Activated T-helper 9 cell treated with anti-CD3 and anti-CD28 coated beads, Interleukin-2, amount 50 U/mL, for 16 hours (primary cell): ENCODE data around the gene DNAI1.
A peak's percentile ranks its signal among the peaks of the same experiment; 100 is the strongest.
"Not testable (repeated sequence)": the region's sequence is repeated elsewhere in the genome, so short reads cannot be mapped to it uniquely, and the experiment has no call there.

Experiments used
- DNase-seq: peaks from one replicate; pipeline ENCODE4 v3.0.0-alpha.2; 2020; ENCODE audit warnings: low read depth

DNAI1 gene

DNA sequence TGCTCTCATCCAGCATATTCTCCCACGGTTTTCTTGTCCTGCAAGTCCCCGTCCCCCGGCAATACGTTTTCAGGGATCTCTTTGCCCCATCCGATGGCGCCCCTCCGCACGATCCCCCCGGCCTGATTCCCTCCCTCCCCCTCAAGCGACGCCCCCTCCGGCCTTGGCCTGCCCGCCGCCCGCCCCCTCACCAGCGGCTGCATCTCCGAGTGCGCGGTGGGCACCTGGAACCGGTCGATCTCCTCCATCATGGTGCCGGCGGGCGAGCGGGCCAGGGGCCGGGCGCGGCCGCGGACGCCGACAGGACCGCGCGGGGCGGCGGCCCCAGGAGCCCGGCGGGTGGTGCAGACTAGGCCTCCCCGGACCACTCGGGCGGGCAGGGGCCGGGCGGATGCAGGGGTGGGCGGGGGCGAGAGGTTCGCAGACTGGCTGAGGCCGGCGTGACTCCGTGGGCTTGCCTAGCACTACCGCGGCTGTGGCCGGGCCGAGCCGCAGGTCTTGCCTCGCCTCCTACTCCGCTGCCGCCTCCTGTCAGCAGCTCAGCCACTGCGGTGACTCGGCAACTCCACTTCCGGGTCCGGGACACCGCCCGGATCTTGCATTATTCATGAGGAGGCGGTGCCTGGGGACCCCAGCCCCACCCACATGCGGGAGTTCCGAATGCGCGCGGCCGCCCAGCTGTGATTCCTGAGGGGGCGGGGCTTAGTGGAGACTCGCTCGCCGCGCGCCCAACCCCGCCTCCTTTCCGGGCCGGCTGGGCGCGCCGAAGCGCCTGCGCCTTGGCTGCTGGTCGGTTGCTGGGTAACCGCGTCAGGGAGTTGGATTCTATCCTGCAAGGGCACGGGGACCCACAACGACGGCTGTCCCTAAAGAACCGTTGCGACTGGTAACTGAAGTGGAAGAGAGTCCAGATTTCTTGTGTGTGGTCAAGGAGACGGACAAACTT lies at the start of gene DNAI1, which contains the start of gene FAM219A:
TSS of gene DNAI1 (plus strand) at position 793 of the 946 bp plus-strand sequence. CDS start 201 bp downstream, outside the sequence.
TSS of gene FAM219A (minus strand) at position 558 of the 946 bp plus-strand sequence. CDS start at position 251, 307 bp downstream.
- peak; percentile 99 for DNase-seq

DNA sequence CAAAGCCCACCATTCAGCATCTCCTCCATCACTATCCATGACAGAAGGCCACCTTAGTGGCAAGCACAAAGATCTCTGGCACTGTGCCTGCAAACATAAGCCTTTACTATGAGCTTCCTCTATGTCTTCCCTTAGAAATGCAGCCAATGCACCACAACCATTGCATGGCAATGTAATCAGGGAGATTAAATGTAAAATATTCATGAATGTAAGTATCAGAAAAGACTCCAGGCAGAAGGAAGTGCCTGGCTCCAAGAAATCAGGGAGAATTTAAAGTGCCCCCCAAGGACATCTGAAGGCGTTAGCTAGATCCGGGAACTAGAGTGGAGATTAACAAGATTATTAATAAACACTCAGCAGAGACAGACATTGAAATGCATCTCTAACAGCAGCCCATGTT lies 49.5 kb upstream of the DNAI1 start:
- no peak for DNase-seq

DNA sequence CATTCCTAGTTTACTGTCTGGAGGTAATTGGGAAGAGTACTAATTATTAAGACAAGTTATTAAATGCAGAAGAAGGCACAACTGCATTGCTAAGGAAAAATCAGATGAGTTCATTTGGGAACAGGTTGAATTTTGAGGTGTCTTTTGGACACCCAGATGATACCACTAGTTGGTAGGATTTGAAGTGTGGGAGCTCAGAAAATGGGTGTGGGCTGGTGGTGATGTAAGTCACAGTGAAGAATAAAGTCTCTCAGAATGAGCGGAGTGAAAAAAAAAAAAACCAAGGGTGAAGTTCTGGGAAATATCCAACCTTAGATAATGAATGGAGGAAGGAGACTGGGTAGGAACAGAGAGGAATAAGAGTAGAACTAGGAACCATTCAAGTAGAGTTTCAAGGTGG lies 46.3 kb upstream of the DNAI1 start:
- DNase-seq = no peak

- DNase-seq = no peak
These were observed 45.3 kb upstream of the DNAI1 start for GRCh38 chr9:34413231-34413852.

DNA sequence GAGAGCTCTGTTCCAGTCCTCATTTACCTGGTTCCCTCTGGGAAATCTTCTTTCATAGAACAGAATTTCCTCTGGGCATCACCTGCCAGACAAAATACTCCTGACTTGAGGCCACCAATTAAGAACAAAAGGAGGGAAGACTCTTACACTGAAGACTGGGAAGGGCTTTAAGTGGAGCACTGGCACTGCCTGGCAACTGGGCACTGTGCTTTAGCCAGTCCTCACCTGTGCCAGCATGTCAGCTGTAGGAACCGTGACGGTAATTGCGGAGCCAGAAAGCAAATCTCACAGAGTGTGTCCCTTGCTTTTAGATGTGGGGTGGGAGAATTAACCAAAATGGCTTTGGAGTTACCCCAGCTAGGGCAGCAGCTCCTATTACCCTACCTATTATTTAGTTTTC lies 40.9 kb upstream of the DNAI1 start:
- DNase-seq = no peak

DNA sequence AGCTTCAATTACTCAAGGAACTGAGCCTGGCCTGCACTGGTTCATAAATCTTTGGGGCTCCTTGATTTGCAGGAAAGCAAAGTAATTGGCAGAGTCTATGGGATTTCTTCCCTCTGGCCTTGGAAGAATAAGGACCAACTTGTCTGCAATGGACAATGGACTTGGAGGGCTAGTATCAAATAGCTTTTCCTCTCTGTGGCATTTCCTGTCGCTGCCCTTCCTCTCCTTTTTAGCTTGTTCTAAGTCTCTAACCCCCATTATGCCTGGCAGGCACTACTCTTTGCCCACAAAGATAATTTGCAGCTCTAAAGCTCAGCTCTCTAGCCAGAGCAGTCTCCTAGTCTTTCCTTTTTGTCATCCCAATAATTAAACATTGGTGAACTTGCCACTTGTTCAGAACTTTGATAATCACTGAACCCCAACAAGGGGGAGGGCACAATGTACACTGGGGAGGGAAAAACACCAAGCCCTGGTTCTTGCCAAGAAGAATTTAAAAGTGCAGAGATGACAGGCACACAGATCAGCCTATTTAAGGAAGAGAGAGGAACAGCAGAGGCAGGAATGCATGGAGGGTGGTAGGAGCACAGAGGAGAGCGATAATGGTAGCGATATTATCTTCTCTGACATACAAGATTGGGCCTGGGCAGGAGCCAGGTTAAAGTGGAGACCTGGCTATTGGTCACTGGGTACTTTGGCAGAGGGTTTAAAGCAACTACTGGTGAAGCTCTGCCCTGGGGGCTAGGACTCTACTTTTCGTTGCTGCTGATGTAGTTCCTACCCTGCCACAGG lies 38.7 kb upstream of the DNAI1 start:
- DNase-seq = no peak

DNA sequence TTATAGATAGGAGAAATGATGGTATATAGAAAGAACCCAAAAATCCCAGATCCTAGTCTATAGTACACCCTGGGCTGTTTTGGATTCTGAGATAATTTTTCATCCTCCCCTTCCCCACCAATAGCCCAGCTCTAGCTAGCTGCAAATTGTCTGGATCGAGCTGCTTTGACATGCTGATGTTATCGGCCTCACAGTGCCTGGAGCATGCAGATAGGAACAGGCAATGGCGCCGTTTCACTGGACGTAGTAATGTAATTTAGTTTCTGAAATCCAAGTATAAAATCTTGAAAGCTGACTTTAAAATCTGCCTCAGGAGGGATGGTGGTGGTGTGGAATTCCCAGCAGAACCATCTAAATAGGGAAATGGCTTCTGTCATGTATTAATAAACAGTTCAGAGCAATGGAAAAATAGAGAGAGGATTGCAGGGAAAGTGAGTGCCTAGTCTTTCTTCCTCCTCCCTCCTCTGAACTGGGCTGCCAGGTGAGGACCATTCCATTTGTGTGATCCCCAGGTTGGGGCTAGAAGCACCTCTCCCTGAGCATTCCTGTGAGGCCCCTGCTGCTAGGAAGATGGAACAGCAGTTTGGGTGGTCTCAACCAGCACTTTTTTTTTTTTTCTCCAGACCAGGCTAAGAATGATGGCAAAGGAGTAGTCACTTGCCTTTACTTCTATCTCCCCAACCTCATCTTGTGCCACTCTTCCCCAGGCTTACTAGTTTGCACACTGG lies 32.1 kb upstream of the DNAI1 start:
- DNase-seq = no peak

DNA sequence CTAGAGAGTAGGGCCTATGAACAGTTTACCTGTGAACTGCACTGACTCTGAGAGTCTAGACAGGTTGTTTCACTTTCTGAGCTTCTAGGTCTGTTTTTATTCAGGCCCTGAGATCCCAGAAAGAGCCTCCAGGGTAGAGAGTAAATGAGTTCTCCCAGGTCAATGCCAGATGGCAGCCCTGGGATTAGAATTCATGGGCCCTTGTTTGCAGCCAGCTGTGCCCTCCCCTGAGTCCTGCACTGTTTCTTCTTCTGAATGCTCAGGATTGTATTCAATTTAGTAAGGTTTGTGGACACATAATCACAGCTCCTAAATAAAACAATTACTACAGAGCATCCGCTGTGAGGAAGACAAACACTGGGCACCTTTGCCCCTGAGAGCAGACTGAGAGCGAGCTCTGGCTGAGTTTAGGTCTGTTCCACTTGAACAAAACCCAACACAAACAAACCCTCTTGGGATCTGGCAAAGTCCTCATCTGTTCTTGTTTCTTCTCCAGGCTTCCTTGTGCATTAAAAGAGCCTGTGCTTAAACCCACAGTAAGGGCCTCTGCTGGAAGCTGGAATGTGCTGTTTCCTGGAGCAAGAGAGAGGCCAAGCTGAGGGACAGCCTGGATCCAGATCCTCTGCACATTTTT lies 30.2 kb upstream of the DNAI1 start:
- no peak for DNase-seq

DNA sequence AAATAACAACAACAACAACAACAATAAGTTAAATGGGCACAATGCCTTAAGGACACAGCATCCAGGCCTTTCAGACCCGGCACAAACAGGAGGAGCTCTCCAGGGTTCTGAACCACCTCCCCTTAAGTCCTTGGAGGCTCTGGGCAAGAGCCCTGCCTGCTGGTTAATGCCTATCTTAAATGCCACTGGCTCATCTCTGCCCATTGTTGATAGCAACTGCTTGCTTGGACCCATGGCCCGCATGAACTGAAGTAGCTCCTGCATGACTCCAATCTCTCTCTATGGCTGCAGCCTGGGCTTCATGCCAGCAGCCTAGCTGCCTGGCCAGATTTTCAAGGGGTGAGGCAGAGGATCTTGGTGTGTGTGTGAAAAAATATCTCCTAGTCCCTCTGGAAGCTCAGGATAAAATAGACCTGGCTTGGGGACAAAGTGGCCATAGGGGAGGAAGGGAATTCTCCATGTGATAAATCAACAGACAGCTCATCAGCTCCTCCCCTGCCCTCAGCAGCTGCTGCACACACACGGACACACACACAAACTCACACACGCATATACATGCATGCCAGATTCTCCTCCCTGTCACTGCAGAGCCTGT lies 27.7 kb upstream of the DNAI1 start:
- no peak for DNase-seq

- DNase-seq = no peak
These were observed 26.9 kb upstream of the DNAI1 start for GRCh38 chr9:34431667-34432066.

- peak; percentile 31 for DNase-seq
These were observed 21.3 kb upstream of the DNAI1 start for GRCh38 chr9:34437006-34437925.

DNA sequence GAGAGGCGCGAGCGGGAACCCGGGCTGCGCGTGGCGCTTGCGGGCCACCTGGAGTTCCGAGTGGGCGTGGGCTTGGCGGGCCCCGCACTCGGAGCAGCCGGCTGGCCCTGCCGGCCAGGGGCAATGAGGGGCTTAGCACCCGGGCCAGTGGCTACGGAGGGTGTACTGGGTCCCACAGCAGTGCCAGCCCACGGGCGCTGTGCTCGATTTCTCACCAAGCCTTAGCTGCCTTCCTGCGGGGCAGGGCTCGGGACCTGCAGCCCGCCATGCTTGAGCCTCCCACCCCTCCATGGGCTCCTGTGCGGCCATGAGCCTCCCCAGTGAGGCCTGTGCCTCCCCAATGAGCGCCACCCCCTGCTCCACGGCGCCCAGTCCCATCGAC lies 20.7 kb upstream of the DNAI1 start:
- not testable (repeated sequence) for DNase-seq

- not testable (repeated sequence) for DNase-seq
These were observed 20.1 kb upstream of the DNAI1 start for GRCh38 chr9:34438465-34438864.

DNA sequence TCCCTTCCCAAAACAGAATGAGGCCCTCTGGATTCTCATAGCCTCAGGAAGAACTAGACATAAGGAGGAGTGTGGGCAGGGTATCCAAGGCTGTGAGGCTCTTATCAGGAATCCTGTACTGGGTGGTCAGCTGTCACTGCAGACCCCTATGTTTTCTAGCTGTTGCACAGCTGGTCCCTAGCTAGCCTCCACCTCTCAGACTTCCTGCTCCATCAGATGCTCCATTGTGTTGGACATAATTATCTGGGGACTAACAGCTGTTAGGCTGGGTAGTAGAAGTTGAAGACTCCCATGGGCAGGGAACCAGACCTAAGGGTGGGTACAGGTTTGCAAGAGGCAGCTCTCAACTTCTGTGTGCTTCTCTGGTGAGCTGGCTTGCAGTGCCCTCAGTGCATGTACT lies 18.6 kb upstream of the DNAI1 start:
- DNase-seq = no peak

GRCh38 chr9:34442770-34443169 lies 15.8 kb upstream of the DNAI1 start:
- no peak for DNase-seq

DNA sequence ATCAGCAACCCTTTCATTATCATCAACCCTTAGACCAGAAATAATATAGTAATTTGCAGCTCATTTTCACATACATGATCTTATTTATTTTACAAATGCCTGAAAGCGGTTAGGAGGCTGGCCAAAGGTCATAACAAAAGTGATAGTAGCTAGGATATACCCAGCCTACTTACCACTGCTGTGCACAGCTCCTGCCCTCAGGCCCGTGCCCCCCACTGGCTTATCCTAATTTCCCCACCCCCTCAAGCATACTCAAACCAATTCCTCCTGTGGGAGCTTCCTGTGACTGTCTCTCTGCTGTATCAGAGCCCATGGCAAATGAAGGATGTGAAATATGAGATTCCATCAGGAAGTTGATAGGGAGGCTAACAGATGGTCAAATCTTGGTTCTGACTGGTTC lies 15.1 kb upstream of the DNAI1 start:
- no peak for DNase-seq

DNA sequence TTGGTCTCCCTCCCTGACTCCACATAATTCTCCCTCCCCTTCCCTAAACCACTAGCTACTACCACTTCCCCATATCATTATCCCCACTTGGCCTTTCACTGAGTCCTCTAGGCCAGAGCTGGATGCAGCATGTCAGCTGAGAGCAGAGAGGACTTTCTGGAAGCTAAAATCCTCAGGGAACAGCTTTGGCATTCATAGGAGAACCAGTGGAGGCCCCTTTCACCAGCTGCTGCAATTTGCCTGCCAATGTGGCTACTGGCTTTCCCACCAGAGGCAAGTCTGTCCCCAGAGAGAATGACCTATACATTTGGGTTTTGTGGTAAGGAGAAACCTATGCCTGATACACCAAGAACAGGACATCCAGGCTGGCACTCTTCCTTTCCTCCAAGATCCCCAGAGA lies 14.6 kb upstream of the DNAI1 start:
- no peak for DNase-seq

- DNase-seq = no peak
These were observed 12.1 kb upstream of the DNAI1 start for GRCh38 chr9:34446468-34446891.

DNA sequence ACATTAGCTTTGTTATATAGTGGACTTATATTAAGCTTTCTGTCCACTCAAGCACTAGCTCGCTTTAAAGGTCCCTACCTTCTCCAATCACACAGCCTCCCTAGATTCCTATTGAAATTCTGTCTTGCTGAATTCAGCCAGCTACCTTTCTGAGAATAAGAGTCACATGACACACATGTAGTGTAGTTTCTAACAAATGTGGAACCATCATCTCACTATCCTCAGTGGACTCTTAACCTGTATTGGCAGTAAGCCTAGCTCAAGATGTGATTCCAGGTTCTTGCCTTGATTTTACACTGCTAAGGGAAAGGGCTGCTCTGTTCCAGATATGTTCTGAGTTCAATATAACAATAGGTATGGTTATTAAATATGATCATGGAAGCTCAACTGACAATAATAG lies 11.7 kb upstream of the DNAI1 start:
- DNase-seq = no peak

- DNase-seq = no peak
These were observed 8.0 kb upstream of the DNAI1 start for GRCh38 chr9:34450644-34451043.
